GM23338 (cell line): Measurements from ENCODE around the gene CAMP. TPM values are rescaled to one million over a fixed set of nuclear protein-coding genes. Genes with fewer than 3 reads are reported as not detected.

Source experiments
- ATAC-seq: fragments of 200-7000 bp; cut with Tn5 transposase; 3 replicates; pipeline ENCODE4 v1.9.1; 2020
- DNase-seq: peaks from one replicate; pipeline ENCODE4 v3.0.0-alpha.2; 2015; ENCODE audit warnings: low spot score
- H2AFZ ChIP-seq: fragments of 200-600 bp; sonication (generic); 2 replicates; pipeline ENCODE4 v1.8.0; 2016; ENCODE audit warnings: antibody characterized with exemption, mild to moderate bottlenecking, moderate library complexity
- H3F3A ChIP-seq: fragments of 200-600 bp; sonication (generic); replicated peaks from 2 replicates; pipeline ENCODE4 v1.8.0; 2017; ENCODE audit warnings: antibody characterized with exemption, mixed run types, low read depth
- H3K27ac ChIP-seq: fragments of 200-600 bp; sonication (generic); 2 replicates; pipeline ENCODE4 v1.6.1; 2016; ENCODE audit warnings: low read depth
- H3K27me3 ChIP-seq: fragments of 200-600 bp; sonication (generic); 2 replicates; pipeline ENCODE4 v1.8.0; 2016; ENCODE audit warnings: mild to moderate bottlenecking, mixed run types, moderate library complexity; ENCODE audit not compliant: insufficient read depth
- H3K36me3 ChIP-seq: fragments of 200-600 bp; sonication (generic); 2 replicates; pipeline ENCODE4 v1.8.0; 2016; ENCODE audit warnings: mild to moderate bottlenecking; ENCODE audit not compliant: insufficient read depth
- H3K4me1 ChIP-seq: fragments of 200-600 bp; sonication (generic); 2 replicates; pipeline ENCODE4 v1.8.0; 2016; ENCODE audit warnings: mild to moderate bottlenecking, moderate library complexity; ENCODE audit not compliant: insufficient read depth
- H3K4me2 ChIP-seq: fragments of 200-600 bp; sonication (generic); 2 replicates; pipeline ENCODE4 v1.7.1; 2017; ENCODE audit warnings: mixed run types
- H3K4me3 ChIP-seq: fragments of 200-600 bp; sonication (generic); 2 replicates; pipeline ENCODE4 v1.6.1; 2016; ENCODE audit warnings: mixed run types
- H3K79me2 ChIP-seq: fragments of 200-600 bp; sonication (generic); replicated peaks from 2 replicates; pipeline ENCODE4 v1.8.0; 2017; ENCODE audit warnings: mild to moderate bottlenecking; ENCODE audit not compliant: insufficient read depth
- H3K9me2 ChIP-seq: fragments of 200-600 bp; sonication (generic); 2 replicates; pipeline ENCODE4 v1.8.0; 2017; ENCODE audit not compliant: insufficient read depth
- H4K20me1 ChIP-seq: fragments of 200-600 bp; sonication (generic); replicated peaks from 2 replicates; pipeline ENCODE4 v1.8.0; 2017; ENCODE audit warnings: mild to moderate bottlenecking; ENCODE audit not compliant: insufficient read depth
- H3K27ac Mint-ChIP-seq: 2 replicates; pipeline ENCODE4 v1.8.0; 2020; ENCODE audit warnings: inconsistent platforms, mild to moderate bottlenecking, moderate library complexity, mixed read lengths
- H3K27me3 Mint-ChIP-seq: 3 replicates; pipeline ENCODE4 v1.8.0; 2022; ENCODE audit warnings: low read depth, mild to moderate bottlenecking, moderate library complexity, mixed read lengths, inconsistent platforms; ENCODE audit not compliant: insufficient read depth, poor library complexity
- H3K36me3 Mint-ChIP-seq: 3 replicates; pipeline ENCODE4 v1.8.0; 2021; ENCODE audit warnings: low read depth, mild to moderate bottlenecking, inconsistent platforms, moderate library complexity, mixed read lengths
- H3K4me1 Mint-ChIP-seq: 3 replicates; pipeline ENCODE4 v1.8.0; 2020; ENCODE audit warnings: mild to moderate bottlenecking, inconsistent platforms, mixed read lengths
- H3K4me3 Mint-ChIP-seq: 3 replicates; pipeline ENCODE4 v1.8.0; 2021; ENCODE audit warnings: moderate library complexity, mild to moderate bottlenecking, inconsistent platforms, mixed read lengths
- H3K9me3 Mint-ChIP-seq: 3 replicates; pipeline ENCODE4 v1.8.0; 2020; ENCODE audit warnings: moderate library complexity, mild to moderate bottlenecking, inconsistent platforms, mixed read lengths
- CREB1 ChIP-seq: fragments of 250-450 bp; sonication (Bioruptor Pico); IDR thresholded peaks from 2 replicates; pipeline ENCODE4 v1.5.0; 2020; ENCODE audit warnings: low read depth, mild to moderate bottlenecking, moderate library complexity
- EZH2 ChIP-seq: fragments of 200-600 bp; sonication (generic); IDR thresholded peaks from one replicate; pipeline ENCODE4 v1.8.0; 2017; ENCODE audit warnings: antibody characterized with exemption, mild to moderate bottlenecking, low read depth; ENCODE audit not compliant: unreplicated experiment
- EZH2phosphoT487 ChIP-seq: fragments of 200-600 bp; sonication (generic); IDR thresholded peaks from one replicate; pipeline ENCODE4 v1.8.1; 2018; ENCODE audit warnings: antibody characterized with exemption; ENCODE audit not compliant: unreplicated experiment
- NANOG ChIP-seq: IDR thresholded peaks from 2 replicates; pipeline ENCODE4 v1.6.1; 2016; ENCODE audit warnings: antibody characterized with exemption, borderline replicate concordance
- POLR2AphosphoS5 ChIP-seq: IDR thresholded peaks from 2 replicates; pipeline ENCODE4 v1.6.1; 2016; ENCODE audit warnings: antibody characterized with exemption, low read depth
- STAT1 ChIP-seq: IDR thresholded peaks from one replicate; pipeline ENCODE4 v1.6.1; 2016; ENCODE audit warnings: antibody characterized with exemption; ENCODE audit not compliant: unreplicated experiment
- ZNF114 ChIP-seq: fragments of 250-450 bp; sonication (Bioruptor Pico); IDR thresholded peaks from 2 replicates; pipeline ENCODE4 v1.5.0; 2020; ENCODE audit warnings: mild to moderate bottlenecking, moderate library complexity
- ZNF331 ChIP-seq: fragments of 250-450 bp; sonication (Bioruptor Pico); IDR thresholded peaks from 2 replicates; pipeline ENCODE4 v1.5.0; 2020; ENCODE audit warnings: low read depth, mild to moderate bottlenecking, moderate library complexity
- polyA plus RNA-seq: library from polyadenylated mRNA; unstranded; fragments of >200 nt; fragmentation: Nextera tagmentation; extraction: Ambion mirVana; gene quantifications from 2 replicates; pipeline ENCODE4 v1.2.1, GENCODE V29; 2016
- total RNA-seq: library from RNA; depleted of rRNA; stranded (reverse); fragments of >200 nt; shearing (Covaris generic); gene quantifications from 2 replicates; pipeline ENCODE4 v1.2.3, GENCODE V29; 2014
- TF ChIP-seq, protein P1 (sequence below): IDR thresholded peaks from 2 replicates; pipeline ENCODE4 v1.6.1; 2016; ENCODE audit warnings: antibody characterized with exemption
- TF ChIP-seq, protein P2 (sequence below), 2 experiments: fragments of 200-600 bp in 1 of 2; sonication (generic) in 1 of 2; conservative IDR thresholded peaks; 2 replicates each; pipeline versions ENCODE4 v1.5.1 to v1.6.1; 2016 to 2017; ENCODE audit warnings: antibody characterized with exemption in 2 of 2, low read depth in 2 of 2, mild to moderate bottlenecking in 2 of 2, moderate library complexity in 1 of 2
- TF ChIP-seq, protein P3 (sequence below): IDR thresholded peaks from one replicate; pipeline ENCODE4 v1.6.1; 2018; ENCODE audit warnings: antibody characterized with exemption; ENCODE audit not compliant: unreplicated experiment

CAMP gene
- total and polyA plus RNA-seq, 2 experiments from 2014 or later = not detected

DNA sequence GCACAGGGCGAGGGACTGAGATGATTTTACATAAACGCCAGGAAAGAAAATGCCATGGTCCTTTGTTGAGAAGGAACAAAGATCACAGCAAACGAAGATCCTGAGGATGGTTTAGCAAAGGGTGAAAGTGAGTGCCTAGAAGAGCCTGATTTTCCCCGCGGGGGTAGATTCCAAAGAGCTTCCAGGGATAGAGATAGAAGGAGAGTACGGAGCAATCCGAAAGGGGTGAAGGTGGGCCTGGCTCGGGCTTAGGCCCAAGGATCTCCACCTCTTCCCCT is 36.1 kb upstream of the CAMP start:
- Mint-ChIP-seq H3K27ac (peak overlapping the region; percentile 81), H3K9me3 (no peaks in the 10 kb centered on the region), H3K4me1 (peaks cover 34% of the 10 kb centered on the region), H3K36me3 (peaks cover 51% of the 10 kb centered on the region), H3K27me3 (peaks cover 22% of the 10 kb centered on the region), H3K4me3 (peak overlapping the region; percentile 98)
- H3F3A ChIP-seq = peaks cover 9% of the 10 kb centered on the region
- peaks cover 56% of the 10 kb centered on the region for H3K79me2 ChIP-seq
- H3K27ac ChIP-seq = no peak overlapping the region
- H3K36me3 ChIP-seq = peaks cover 36% of the 10 kb centered on the region
- no peaks in the 10 kb centered on the region for H3K27me3 ChIP-seq
- TF ChIP-seq, protein P1, sequence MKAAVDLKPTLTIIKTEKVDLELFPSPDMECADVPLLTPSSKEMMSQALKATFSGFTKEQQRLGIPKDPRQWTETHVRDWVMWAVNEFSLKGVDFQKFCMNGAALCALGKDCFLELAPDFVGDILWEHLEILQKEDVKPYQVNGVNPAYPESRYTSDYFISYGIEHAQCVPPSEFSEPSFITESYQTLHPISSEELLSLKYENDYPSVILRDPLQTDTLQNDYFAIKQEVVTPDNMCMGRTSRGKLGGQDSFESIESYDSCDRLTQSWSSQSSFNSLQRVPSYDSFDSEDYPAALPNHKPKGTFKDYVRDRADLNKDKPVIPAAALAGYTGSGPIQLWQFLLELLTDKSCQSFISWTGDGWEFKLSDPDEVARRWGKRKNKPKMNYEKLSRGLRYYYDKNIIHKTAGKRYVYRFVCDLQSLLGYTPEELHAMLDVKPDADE = no peak
- TF ChIP-seq STAT1 (no peak), CREB1 (CRISPR knock-in tag) (no peak), NANOG (no peak), ZNF114 (CRISPR knock-in tag) (no peak), POLR2AphosphoS5 (no peak), ZNF331 (CRISPR knock-in tag) (no peak), EZH2 (no peak), EZH2phosphoT487 (no peak)
- TF ChIP-seq, protein P2, sequence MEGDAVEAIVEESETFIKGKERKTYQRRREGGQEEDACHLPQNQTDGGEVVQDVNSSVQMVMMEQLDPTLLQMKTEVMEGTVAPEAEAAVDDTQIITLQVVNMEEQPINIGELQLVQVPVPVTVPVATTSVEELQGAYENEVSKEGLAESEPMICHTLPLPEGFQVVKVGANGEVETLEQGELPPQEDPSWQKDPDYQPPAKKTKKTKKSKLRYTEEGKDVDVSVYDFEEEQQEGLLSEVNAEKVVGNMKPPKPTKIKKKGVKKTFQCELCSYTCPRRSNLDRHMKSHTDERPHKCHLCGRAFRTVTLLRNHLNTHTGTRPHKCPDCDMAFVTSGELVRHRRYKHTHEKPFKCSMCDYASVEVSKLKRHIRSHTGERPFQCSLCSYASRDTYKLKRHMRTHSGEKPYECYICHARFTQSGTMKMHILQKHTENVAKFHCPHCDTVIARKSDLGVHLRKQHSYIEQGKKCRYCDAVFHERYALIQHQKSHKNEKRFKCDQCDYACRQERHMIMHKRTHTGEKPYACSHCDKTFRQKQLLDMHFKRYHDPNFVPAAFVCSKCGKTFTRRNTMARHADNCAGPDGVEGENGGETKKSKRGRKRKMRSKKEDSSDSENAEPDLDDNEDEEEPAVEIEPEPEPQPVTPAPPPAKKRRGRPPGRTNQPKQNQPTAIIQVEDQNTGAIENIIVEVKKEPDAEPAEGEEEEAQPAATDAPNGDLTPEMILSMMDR (conservative IDR thresholded peaks at IDR 0.05; ENCODE audit: low read depth in 2 of 2) = no peak
- TF ChIP-seq, protein P3, sequence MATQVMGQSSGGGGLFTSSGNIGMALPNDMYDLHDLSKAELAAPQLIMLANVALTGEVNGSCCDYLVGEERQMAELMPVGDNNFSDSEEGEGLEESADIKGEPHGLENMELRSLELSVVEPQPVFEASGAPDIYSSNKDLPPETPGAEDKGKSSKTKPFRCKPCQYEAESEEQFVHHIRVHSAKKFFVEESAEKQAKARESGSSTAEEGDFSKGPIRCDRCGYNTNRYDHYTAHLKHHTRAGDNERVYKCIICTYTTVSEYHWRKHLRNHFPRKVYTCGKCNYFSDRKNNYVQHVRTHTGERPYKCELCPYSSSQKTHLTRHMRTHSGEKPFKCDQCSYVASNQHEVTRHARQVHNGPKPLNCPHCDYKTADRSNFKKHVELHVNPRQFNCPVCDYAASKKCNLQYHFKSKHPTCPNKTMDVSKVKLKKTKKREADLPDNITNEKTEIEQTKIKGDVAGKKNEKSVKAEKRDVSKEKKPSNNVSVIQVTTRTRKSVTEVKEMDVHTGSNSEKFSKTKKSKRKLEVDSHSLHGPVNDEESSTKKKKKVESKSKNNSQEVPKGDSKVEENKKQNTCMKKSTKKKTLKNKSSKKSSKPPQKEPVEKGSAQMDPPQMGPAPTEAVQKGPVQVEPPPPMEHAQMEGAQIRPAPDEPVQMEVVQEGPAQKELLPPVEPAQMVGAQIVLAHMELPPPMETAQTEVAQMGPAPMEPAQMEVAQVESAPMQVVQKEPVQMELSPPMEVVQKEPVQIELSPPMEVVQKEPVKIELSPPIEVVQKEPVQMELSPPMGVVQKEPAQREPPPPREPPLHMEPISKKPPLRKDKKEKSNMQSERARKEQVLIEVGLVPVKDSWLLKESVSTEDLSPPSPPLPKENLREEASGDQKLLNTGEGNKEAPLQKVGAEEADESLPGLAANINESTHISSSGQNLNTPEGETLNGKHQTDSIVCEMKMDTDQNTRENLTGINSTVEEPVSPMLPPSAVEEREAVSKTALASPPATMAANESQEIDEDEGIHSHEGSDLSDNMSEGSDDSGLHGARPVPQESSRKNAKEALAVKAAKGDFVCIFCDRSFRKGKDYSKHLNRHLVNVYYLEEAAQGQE = no peak
- H3K4me3 ChIP-seq = peak overlapping the region; percentile 82
- ATAC-seq (no peak; the same call in 2 of the 3 replicates), DNase-seq (no peak)
- peak overlapping the region; percentile 98 for H3K4me2 ChIP-seq
- H4K20me1 ChIP-seq = peaks cover 33% of the 10 kb centered on the region
- H3K9me2 ChIP-seq = no peaks in the 10 kb centered on the region
- H3K4me1 ChIP-seq = peaks cover 28% of the 10 kb centered on the region
- H2AFZ ChIP-seq = no peak overlapping the region
